HG03159 (cell line): ENCODE results near the gene SERAC1.

Experiments
- ATAC-seq: cut with Tn5 transposase; IDR thresholded peaks from one replicate; pipeline ENCODE4 v1.9.1; 2021; ENCODE audit warnings: mild to moderate bottlenecking, moderate library complexity; ENCODE audit not compliant: unreplicated experiment

The SERAC1 gene

DNA sequence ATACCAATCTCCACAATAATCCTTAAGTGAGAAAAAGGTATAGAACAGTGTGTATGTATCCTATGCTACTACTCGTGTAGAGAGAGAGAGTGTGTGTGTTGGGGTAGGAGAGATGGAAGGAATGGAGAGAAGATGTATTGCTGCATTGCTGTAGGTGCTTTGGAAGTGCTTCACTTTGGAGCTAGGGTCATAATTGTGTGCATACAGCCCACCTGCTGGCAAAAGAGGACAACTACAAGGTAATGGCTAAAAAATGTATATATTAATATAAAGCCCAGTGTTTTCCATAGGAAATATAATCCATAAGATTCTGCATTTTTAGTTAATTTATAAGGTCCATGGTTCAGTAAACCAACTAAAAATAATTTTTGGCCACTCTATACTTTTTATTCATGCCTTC, 36.1 kb downstream of the SERAC1 start:
- ATAC-seq: no peak

GRCh38 chr6:158125271-158125670, 42.8 kb downstream of the SERAC1 start:
- ATAC-seq: no peak

- ATAC-seq: no peak
Measured at GRCh38 chr6:158124288-158124687, 43.8 kb downstream of the SERAC1 start.

DNA sequence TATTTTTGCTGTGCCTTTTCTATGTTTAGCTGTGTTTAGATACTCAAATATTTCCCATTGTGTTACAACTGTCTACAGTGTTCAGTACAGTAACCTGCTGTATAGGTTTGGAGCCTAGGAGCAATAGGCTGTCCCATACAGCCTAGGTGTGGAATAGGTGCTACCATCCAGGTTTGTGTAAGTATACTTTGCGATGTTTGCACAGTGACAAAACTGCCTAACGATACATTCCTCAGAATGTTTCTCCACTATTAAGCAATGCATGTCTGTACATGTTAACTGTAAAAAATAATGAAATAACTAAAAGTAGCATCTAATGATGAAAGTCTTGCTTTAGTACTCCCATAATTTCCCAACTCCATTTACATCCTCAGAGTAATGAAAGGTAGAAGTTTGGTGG, 46.0 kb downstream of the SERAC1 start:
- ATAC-seq: no peak

DNA sequence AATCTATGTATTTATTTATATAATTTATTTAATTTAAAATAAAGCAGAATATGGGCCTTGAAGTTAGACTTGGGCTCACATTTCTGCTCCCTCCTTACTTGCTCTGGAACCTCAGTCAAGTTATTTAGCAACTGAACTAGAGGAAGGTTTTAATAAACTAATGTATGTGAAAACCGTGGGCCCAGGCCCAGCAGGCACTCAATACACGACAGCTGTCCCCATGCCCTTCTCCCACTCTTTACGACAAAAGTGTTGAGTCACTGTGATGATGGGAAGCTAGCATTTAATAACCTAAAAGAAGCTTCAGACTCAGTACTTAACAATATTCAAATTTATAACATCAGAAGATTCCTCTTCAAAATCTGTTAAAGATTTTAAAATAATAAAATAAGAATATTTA, 46.7 kb downstream of the SERAC1 start:
- no peak for ATAC-seq

DNA sequence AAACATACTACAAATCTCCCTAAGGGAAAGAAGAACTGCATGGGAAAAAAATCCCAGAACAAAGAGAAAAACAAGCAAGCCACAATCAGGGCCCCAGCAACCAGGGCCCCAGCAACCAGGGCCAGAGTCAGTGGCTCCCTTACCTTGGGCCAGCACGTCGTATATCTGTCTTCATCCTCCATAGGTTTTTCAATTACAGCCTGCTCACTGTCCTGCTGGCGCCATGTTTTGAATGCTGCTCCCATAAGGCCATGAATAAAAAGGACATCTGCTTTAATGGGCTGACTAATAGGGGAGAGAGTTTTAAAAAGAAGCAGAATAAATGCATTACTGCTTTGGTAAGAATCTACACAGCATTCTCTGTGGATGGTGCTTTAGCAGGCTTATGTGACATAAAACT, 49.2 kb downstream of the SERAC1 start:
- no peak for ATAC-seq

DNA sequence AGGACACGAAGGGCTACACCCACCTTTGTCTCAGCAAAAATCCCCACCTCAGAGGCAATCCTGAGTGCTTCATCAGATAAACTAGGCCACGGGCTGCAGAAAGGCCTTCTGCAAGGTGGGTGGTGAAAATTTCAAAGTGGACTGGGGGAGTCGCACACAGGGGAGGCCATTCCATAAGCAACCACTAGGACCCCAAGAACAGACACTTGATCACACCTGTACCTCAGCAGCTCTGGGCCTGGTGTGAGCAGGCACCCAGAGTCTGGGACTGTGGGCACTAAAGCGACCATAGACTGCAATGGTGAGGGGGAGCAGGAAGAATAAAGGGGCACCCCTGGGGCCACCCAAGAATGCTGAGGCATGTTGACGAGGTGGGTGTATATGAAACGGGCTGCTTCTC, 52.6 kb downstream of the SERAC1 start:
- no peak for ATAC-seq

- ATAC-seq: no peak
Measured at GRCh38 chr6:158115102-158115501, 53.0 kb downstream of the SERAC1 start.

DNA sequence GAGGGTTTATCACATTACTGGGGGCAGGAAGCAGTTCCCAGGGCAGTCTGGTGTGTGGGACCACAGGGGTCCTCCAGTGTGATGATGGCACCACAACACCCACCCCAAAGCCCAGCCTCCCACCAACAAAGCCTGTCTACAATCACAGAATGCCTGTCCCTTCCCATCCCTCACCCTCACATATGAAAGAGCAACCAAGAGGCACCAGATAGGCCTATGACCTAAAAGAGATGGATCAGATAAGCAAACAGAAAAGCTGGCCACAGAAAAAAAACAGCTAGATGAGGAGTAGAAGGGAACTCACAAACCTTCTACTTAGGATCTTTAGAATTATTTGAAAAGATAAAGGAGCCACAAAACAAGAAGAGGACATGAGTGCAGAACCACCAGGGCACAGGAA, 54.3 kb downstream of the SERAC1 start:
- no peak for ATAC-seq

- no peak for ATAC-seq
Measured at GRCh38 chr6:158111987-158112386, 56.1 kb downstream of the SERAC1 start.

DNA sequence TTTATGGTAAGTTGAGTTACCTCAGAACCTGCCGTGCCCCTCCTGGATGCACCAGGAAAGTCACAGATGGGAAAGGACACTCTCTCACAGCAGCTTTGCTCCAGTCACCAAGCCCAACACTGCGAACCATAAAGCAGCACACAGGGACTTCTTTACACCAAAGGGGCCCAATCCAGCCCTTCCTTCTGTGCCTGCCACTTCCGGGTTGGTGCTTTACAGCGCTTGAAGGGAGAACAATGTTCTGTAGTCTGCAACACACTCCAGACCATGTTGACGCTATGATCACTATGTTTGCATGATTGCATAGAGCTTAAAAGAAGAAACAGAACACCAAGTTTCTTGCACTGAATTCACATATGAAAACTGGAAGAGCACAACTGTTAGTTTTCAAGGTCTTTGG, 57.1 kb downstream of the SERAC1 start:
- no peak for ATAC-seq

DNA sequence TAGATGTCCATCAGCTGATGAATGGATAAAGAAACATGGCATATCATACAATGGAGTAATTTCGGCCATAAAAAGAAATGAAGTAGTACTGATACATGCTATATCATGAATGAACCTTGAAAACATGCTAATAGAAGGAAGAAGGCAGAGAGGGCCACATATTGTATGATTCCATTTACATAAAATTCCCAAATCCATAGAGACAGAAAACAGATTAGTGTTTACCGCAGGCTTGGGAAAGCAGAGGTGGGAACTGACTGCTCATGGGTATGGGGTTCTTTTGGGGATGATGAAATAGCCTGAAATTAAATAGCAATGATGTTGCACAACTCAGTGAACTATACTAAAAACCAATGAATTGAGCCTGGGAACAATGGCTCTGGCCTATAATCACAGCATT, 58.3 kb downstream of the SERAC1 start:
- ATAC-seq: no peak

DNA sequence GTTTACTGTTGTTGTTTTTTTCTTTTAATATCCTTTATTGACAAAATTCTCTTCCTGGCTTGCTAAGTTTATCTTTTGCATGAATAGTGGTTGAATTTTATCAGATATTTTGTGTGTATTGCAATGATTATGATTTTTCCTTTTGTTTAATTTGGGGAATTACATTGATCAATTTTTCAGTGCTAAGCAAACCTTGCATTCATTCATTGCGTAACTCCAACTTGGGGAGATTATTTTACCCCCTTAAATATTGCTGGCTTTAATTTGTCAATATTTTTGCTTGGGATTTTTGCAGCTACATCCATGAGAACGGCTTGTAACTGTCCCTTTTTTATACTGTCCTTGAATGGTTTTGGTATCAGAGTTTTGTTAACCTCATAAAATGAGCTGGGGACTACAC, 63.4 kb downstream of the SERAC1 start:
- ATAC-seq: no peak

GRCh38 chr6:158103228-158103627, 64.8 kb downstream of the SERAC1 start:
- ATAC-seq: no peak

GRCh38 chr6:158095671-158096070, 72.4 kb downstream of the SERAC1 start:
- no peak for ATAC-seq

- no peak for ATAC-seq
Measured at GRCh38 chr6:158095031-158095430, 73.0 kb downstream of the SERAC1 start.

- ATAC-seq: no peak
Measured at GRCh38 chr6:158092806-158093205, 75.3 kb downstream of the SERAC1 start.

DNA sequence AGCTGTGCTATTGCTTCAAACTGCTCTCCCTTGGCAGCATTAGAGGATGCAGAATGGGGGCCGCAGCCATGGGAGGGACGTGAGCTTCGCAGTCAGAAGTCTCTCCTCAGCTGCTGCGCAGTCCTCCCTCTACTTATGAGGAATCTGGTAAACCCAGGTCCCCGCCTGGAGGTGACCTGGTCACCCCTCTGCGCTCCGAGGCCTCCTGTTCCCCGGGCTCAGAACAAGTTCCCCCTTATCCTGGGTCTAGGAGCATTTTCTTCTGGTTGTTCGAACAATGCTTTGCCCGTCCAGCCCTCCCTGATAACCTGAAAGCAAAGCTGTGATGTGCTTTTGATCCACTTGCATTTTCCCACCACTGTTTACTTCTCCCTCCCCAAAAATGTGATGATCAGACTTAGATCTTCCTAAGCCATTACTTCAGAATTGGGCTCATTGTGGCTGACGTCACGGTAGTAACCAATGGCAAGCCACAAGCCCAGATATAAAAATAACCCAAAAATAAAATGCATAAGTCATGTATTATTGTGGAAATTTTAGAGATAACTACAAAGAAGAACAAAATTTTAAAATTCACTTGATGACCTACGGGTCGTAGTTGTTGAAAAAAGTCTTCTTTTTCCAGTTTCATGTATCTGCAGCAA, 80.7 kb downstream of the SERAC1 start:
- ATAC-seq: no peak

DNA sequence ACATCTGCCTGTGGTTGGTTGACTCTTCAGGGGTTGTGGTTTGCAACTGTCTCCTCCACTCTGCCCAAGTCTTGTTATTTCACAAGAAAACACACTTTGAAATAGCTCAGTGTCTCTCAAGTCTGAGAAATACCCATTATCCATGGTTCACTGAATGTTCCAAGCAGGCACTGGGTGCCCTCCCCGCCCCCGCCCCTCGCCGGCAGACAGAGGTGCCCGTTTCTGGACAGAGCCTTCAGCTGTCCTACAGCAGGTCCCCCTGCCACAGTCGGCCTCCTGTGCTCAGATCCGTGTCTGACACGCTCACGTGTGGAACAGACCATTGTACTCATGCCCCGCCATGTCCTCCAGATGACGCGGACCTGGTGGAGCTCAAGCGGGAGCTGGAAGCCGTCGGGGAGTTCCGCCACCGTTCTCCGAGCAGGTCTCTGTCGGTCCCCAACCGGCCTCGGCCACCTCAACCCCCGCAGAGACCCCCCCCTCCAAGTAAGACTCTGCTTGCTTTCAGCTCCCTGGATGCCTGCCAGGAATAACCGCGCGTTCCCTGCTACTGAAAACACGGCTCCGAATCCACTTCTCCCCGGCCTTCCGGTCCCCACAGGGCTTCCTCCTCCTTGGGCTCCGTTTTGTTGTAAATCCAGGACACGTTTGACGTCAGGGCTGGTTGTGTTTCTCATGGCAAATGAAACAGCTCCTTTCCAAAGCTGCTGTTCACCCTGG, 81.4 kb downstream of the SERAC1 start:
- no peak for ATAC-seq

DNA sequence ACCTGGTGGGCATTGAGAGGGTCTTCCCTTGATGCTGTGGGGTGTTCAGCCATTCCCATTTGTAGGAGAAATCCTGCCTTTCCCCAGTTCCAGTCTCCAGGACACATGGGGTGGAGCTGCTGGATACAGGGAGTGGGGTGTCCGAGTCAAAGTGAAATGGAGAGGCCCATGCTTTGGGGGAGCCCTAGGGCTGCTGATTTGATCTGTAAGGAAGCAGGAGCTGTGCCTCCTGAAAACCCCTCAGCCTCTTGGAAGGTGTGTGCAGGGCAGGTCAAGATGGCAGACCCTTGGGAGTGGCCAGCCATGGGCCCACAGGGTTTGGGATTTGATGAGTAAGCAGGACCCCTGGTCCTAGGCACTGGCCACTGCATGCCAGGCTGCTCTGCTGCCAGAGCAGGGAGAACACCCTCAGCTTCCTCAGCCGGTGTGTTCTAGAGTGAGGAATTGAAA, 82.0 kb downstream of the SERAC1 start:
- ATAC-seq: peak; percentile 64

- ATAC-seq: no peak
Measured at GRCh38 chr6:158085261-158086053, 82.6 kb downstream of the SERAC1 start.
